Panc1 (cell line): ENCODE measurements around the gene CD22. TPM values are rescaled to one million over a fixed set of nuclear protein-coding genes. Genes with fewer than 3 reads are reported as not detected.

Experiments used
- ATAC-seq: fragments of 200-7000 bp; cut with Tn5 transposase; 2 replicates; pipeline ENCODE4 v1.9.1; 2020; ENCODE audit warnings: mild to moderate bottlenecking, moderate library complexity
- BruUV-seq: library from RNA; stranded (reverse); fragments of 400-500 nt; replicated peaks from 2 replicates; lab custom pipeline; 2021; lab: Mats Ljungman, UMichigan
- CTCF ChIA-PET: fragments of 300-600 bp; sonication (Branson Sonifier 250); formaldehyde crosslinking; loops from one replicate; lab custom pipeline; 2022; ENCODE audit warnings: antibody characterized with exemption; lab: Charles Lee
- POLR2A ChIA-PET: fragments of 300-600 bp; sonication (Branson Sonifier 250); formaldehyde crosslinking; loops from one replicate; lab custom pipeline; 2022; ENCODE audit warnings: antibody characterized with exemption; lab: Charles Lee
- DNase-seq: peaks from one replicate; pipeline ENCODE4 v3.0.0-alpha.2; 2010; ENCODE audit warnings: low read depth, low spot score
- H3K27ac ChIP-seq: 2 replicates; pipeline ENCODE4 v1.5.1; 2011; ENCODE audit warnings: mild to moderate bottlenecking, low read length, inconsistent platforms
- H3K27me3 ChIP-seq: fragments of 200-500 bp; sonication (Bioruptor generic); 2 replicates; pipeline ENCODE4 v1.6.0; 2014; ENCODE audit warnings: low read length, inconsistent platforms; ENCODE audit not compliant: control insufficient read depth, insufficient read depth
- H3K36me3 ChIP-seq: fragments of 200-500 bp; sonication (Bioruptor generic); 2 replicates; pipeline ENCODE4 v1.5.1; 2014; ENCODE audit warnings: inconsistent platforms, mild to moderate bottlenecking, low read length, moderate library complexity; ENCODE audit not compliant: control insufficient read depth, insufficient read depth
- H3K4me1 ChIP-seq: 2 replicates; pipeline ENCODE4 v1.5.1; 2011; ENCODE audit warnings: inconsistent platforms, mild to moderate bottlenecking, low read length, moderate library complexity; ENCODE audit not compliant: control insufficient read depth, insufficient read depth
- H3K4me3 ChIP-seq, 2 experiments: 2 replicates each; pipeline ENCODE4 v1.5.1; 2011 to 2012; ENCODE audit warnings: low read depth in 2 of 2, low read length in 2 of 2, mild to moderate bottlenecking in 2 of 2, inconsistent platforms in 1 of 2, moderate library complexity in 1 of 2
- H3K9me3 ChIP-seq: fragments of 200-500 bp; sonication (Bioruptor generic); 2 replicates; pipeline ENCODE4 v1.5.1; 2014; ENCODE audit warnings: low read depth, mild to moderate bottlenecking, inconsistent platforms, low read length, moderate library complexity; ENCODE audit not compliant: control insufficient read depth, insufficient read depth
- POLR2AphosphoS5 ChIP-seq: IDR thresholded peaks from 2 replicates; pipeline ENCODE4 v1.6.1; 2012; ENCODE audit warnings: mild to moderate bottlenecking, low read depth, low read length, moderate library complexity
- SIN3A ChIP-seq: IDR thresholded peaks from 2 replicates; pipeline ENCODE4 v1.6.1; 2012; ENCODE audit warnings: low read depth, mild to moderate bottlenecking, low read length, moderate library complexity, borderline replicate concordance; ENCODE audit not compliant: insufficient read depth
- TCF7L2 ChIP-seq: IDR thresholded peaks from 2 replicates; pipeline ENCODE4 v1.6.1; 2011; ENCODE audit warnings: mild to moderate bottlenecking, low read depth, low read length, inconsistent platforms
- in situ Hi-C: cut with HindIII; loops from 2 replicates; pipeline ENCODE4 v1.10.0; 2016; ENCODE audit warnings: low sequenced_read_pairs, low pct_unique_long_range_greater_than_20kb
- intact Hi-C: fragments of 100-400 bp; cut with micrococcal nuclease; formaldehyde crosslinking; loops from one replicate; pipeline ENCODE4 v1.10.0; 2022; ENCODE audit not compliant: unreplicated experiment
- total RNA-seq: library from RNA; stranded (reverse); gene quantifications from one replicate; pipeline ENCODE4 v1.2.1, GENCODE V29; 2021; ENCODE audit not compliant: unreplicated experiment
- TF ChIP-seq, protein P1 (sequence below): fragments of 450-650 bp; IDR thresholded peaks from 2 replicates; pipeline ENCODE4 v1.5.1; 2017; ENCODE audit warnings: mild to moderate bottlenecking
- TF ChIP-seq, protein P2 (sequence below), 2 experiments: IDR thresholded peaks; 2 replicates each; pipeline ENCODE4 v1.6.1; 2011 to 2012; ENCODE audit warnings: low read depth in 2 of 2, control low read depth in 1 of 2, low read length in 1 of 2, mild to moderate bottlenecking in 1 of 2, moderate library complexity in 1 of 2; ENCODE audit not compliant: insufficient read depth in 1 of 2

CD22 gene
- total RNA-seq, 1 experiment from 2014 or later: 0.74 TPM

DNA sequence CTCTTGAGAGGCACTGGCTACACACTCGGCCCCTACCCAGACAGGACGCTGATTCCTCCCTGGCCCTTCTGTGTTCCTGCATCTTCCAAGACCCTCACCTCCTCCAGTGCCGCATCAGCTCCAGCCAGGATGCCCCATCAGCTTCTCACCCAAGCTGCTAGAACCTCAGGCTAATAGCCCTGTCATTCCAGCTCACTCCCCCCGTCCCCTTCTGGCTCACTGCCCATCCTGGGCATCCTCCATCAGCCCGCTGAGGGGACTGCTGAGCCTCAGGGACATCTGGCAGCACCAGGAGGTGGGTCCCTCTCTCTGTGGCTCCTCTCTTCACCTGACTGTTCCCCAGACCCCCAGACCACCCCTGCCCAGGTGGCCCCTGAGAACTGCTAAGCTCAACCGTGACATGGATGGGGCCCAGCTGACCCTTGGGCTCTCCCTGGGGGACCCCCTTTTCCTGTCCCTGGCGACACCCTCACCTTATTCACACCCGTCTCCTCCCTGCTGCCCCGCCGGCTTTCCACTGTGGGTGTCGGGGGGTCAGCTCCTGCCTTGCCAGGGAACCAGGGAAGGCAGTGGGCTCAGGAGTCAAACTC lies 34.1 kb downstream of the CD22 start:
- in situ Hi-C loops: no loop called here
- H3K36me3 ChIP-seq: no peaks in the 10 kb centered on the region
- intact Hi-C loops: no loop called here
- H3K4me3 ChIP-seq: no peak overlapping the region
- no peak overlapping the region for H3K27ac ChIP-seq
- BruUV-seq: no TSS peak
- peaks cover under 1% of the 10 kb centered on the region; the same call in 1 of the 2 replicates for H3K27me3 ChIP-seq
- H3K9me3 ChIP-seq: no peaks in the 10 kb centered on the region
- no peak for ATAC-seq
- POLR2A ChIA-PET: no interaction called here
- TF ChIP-seq, protein P1, sequence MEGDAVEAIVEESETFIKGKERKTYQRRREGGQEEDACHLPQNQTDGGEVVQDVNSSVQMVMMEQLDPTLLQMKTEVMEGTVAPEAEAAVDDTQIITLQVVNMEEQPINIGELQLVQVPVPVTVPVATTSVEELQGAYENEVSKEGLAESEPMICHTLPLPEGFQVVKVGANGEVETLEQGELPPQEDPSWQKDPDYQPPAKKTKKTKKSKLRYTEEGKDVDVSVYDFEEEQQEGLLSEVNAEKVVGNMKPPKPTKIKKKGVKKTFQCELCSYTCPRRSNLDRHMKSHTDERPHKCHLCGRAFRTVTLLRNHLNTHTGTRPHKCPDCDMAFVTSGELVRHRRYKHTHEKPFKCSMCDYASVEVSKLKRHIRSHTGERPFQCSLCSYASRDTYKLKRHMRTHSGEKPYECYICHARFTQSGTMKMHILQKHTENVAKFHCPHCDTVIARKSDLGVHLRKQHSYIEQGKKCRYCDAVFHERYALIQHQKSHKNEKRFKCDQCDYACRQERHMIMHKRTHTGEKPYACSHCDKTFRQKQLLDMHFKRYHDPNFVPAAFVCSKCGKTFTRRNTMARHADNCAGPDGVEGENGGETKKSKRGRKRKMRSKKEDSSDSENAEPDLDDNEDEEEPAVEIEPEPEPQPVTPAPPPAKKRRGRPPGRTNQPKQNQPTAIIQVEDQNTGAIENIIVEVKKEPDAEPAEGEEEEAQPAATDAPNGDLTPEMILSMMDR: no peak
- no peak for TF ChIP-seq TCF7L2
- no peak for TF ChIP-seq SIN3A
- TF ChIP-seq, protein P2, sequence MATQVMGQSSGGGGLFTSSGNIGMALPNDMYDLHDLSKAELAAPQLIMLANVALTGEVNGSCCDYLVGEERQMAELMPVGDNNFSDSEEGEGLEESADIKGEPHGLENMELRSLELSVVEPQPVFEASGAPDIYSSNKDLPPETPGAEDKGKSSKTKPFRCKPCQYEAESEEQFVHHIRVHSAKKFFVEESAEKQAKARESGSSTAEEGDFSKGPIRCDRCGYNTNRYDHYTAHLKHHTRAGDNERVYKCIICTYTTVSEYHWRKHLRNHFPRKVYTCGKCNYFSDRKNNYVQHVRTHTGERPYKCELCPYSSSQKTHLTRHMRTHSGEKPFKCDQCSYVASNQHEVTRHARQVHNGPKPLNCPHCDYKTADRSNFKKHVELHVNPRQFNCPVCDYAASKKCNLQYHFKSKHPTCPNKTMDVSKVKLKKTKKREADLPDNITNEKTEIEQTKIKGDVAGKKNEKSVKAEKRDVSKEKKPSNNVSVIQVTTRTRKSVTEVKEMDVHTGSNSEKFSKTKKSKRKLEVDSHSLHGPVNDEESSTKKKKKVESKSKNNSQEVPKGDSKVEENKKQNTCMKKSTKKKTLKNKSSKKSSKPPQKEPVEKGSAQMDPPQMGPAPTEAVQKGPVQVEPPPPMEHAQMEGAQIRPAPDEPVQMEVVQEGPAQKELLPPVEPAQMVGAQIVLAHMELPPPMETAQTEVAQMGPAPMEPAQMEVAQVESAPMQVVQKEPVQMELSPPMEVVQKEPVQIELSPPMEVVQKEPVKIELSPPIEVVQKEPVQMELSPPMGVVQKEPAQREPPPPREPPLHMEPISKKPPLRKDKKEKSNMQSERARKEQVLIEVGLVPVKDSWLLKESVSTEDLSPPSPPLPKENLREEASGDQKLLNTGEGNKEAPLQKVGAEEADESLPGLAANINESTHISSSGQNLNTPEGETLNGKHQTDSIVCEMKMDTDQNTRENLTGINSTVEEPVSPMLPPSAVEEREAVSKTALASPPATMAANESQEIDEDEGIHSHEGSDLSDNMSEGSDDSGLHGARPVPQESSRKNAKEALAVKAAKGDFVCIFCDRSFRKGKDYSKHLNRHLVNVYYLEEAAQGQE (IDR thresholded peaks at IDR 0.05; ENCODE audit: insufficient read depth in 1 of 2, low read depth in 2 of 2, low read length in 1 of 2): no peak
- no peak for TF ChIP-seq POLR2AphosphoS5
- no peaks in the 10 kb centered on the region for H3K4me1 ChIP-seq
- no peak for DNase-seq
- CTCF ChIA-PET: no interaction called here

DNA sequence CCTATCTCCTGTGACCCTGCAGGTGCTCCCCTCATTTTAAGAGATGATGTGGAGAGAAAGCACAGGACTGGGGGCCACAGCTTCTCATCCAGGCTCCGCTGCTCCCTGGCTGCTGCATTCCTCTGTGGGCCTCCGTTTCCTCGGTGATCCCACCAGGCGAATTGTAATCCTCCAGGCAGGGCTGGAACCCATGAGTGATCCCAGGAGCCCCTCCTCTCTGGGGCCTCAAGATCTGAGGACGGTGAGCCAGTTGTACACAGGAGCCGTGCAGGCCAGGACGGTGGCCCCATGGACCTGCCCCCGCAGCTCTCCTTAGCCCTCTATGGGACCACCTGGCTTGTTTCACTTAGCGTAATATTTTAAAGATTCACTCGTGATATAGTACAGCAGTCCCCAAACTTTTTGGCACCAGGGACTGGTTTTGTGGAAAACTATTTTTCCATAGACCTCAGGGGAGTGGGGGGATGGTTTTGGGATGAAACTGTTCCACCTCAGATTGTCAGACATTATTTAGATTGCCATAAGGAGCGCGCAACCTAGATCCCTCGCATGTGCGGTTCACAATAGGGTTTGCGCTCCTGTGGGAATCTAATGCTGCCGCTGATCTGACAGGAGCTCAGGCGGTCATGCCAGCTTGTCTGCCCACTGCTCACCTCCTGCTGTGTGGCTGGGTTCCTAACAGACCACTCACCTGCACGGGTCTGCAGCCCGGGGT lies 34.9 kb downstream of the CD22 start:
- in situ Hi-C loops (no loop called here), intact Hi-C loops (no loop called here)
- DNase-seq (no peak), ATAC-seq (no peak)
- ChIA-PET POLR2A (no interaction called here), CTCF (no interaction called here)
- H3K36me3 ChIP-seq: no peaks in the 10 kb centered on the region
- TF ChIP-seq POLR2AphosphoS5 (no peak), SIN3A (no peak), TCF7L2 (no peak)
- TF ChIP-seq, protein P2 (IDR thresholded peaks at IDR 0.05; ENCODE audit: insufficient read depth in 1 of 2, low read depth in 2 of 2, low read length in 1 of 2): no peak
- TF ChIP-seq, protein P1: no peak
- no peak overlapping the region for H3K27ac ChIP-seq
- no peaks in the 10 kb centered on the region for H3K4me1 ChIP-seq
- peaks cover 4% of the 10 kb centered on the region; the same call in 1 of the 2 replicates for H3K27me3 ChIP-seq
- H3K4me3 ChIP-seq: no peak overlapping the region
- no TSS peak for BruUV-seq
- H3K9me3 ChIP-seq: no peaks in the 10 kb centered on the region
